GM18951 (cell line): Measurements from ENCODE around the gene CEP112.

ENCODE experiments used
- POLR2A ChIP-seq: IDR thresholded peaks from 4 replicates; pipeline ENCODE4 v1.6.1; 2011; ENCODE audit warnings: mild to moderate bottlenecking; ENCODE audit not compliant: insufficient read length, insufficient read depth; ENCODE audit errors: extremely low read depth
- in situ Hi-C: fragments of 300-500 bp; cut with MboI; formaldehyde crosslinking; loops from one replicate; pipeline ENCODE4 v1.12.0; 2022; ENCODE audit warnings: low sequenced_read_pairs, mixed read lengths, inconsistent platforms; ENCODE audit not compliant: unreplicated experiment

Gene CEP112

DNA sequence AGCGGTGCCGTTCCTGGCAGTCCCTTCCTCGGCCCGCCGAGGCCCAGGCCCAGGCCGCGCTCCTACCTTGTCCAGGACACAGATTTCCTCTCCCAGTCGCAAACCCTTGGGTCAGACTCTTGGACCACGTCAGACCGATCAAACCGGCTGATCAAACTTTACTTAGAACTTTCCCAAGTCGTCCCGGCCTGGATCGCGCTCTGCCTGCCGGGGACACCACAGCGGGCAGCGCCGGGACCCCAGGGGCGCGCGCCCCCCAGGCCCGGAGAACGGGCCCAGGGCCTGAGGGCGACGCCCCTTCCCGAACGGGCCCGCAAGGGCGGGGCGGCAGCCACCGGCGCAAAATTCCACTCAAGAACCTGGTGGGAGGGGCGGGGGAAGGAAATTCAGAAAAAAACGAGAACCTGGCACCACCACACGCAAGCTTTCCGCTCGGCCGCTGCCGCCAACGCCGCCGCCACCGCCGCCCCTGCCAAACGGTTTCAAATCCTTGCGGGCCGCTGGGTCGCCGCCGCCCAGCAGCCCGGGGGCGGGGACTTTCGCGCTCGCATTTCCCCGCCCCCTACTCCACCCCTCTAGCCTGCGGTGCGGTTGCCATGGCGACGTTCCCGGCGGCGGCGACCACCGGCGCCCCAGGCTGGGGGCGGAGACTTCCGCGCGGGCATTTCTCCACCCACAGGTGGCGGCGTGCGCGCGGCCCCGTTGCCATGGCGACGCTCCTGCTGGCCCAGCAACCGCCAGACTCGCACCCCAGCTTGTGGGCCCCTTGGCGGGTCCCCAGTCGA lies at the start of gene CEP112:
Gene CEP112 (minus strand): TSS at position 541 of the 785 bp plus-strand sequence.
- in situ Hi-C loops = no loop called here
- no peak for TF ChIP-seq POLR2A

DNA sequence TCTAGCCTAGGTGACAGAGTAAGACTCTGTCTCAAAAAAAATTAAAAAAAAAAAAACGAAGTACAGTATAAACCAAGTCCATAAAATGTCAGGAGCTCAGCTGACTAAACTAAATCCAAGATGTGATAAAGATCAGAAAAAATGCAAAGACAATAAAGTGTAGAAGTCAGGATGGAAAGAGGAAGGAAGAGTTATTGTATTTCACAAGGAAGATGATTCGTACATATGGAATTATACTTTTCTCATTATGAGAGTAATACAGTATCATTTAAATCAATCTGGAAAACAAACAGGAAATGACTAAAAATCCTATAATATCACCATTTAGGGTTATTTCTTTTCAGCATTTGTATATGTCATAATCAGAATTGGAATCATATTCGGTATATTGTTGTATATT lies 48.7 kb upstream of the CEP112 start:
- in situ Hi-C loops = loop anchor here (25.0 kb wide), 1 partner anchor 672 kb away; no protein-coding TSS in a partner anchor

DNA sequence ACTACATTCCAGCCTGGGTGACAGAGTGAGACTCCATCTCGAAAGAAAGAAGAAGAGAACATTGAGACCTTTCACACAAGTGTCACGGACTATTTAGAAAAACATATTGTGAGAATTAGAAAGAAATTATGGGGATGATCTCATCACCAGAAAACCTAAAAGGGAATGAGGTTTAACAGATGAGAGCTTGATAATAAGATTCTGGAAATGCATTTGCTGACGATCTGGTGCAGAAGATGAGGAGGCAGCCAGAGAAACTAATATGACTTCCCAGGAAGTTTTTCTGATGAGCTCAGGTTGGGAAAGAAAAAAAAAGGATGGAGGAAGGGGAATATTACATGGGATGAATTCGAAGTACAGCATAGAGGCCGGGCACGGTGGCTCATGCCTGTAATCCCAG lies 48.1 kb upstream of the CEP112 start:
- no peak for TF ChIP-seq POLR2A
- in situ Hi-C loops = loop anchor here (25.0 kb wide), 1 partner anchor 672 kb away; no protein-coding TSS in a partner anchor

More for the DNA sequence above, 48.7 kb upstream of the CEP112 start:
- TF ChIP-seq POLR2A = no peak

DNA sequence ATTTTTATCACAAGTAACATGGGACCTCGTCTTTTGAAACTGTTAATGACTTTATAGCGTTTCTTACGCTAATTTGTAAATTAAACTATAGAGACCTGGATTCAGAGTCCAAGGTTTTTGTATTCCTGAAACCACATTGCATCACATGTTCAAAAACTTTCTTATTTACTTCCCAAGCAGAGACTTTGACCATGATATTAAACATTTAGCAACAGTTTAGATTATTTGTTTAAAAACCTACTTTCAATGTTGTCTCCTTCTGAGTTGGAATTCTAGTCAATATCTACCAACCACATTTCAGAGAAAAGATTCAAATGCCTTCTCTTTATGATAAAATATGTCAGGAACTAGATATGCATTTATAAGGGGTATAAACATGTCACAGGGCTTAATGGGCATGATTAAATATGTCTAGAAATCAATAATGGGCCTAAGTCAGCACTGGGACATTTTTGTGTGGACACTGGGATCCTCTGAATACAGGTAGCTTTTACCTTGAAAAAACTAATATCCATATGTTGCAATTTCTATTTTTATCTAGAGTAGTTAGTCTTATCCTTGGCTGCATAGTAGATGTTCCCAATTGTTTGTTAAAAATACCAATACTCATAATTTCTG lies 43.6 kb upstream of the CEP112 start:
- in situ Hi-C loops = loop anchor here (25.0 kb wide), 1 partner anchor 677 kb away; no protein-coding TSS in a partner anchor
- no peak for TF ChIP-seq POLR2A

DNA sequence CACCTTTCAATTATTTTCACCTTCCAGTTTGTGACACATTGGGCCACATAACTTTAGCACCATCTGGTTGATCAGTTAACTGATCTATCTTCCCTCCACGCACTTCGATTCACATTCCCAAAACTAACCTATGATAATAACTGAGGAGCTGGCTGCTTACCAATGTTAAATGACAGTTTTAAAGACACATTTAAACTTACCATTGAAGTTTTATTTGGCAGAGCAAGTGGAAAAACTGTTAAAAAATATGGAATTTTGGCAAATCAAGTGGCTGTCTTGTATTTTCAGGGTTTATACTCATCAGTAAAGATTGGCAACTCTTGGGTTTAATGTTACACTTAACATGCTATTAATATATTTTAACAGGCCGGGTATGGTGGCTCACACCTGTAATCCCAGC lies 42.7 kb upstream of the CEP112 start:
- TF ChIP-seq POLR2A = no peak
- in situ Hi-C loops = loop anchor here (25.0 kb wide), 1 partner anchor 678 kb away; no protein-coding TSS in a partner anchor

DNA sequence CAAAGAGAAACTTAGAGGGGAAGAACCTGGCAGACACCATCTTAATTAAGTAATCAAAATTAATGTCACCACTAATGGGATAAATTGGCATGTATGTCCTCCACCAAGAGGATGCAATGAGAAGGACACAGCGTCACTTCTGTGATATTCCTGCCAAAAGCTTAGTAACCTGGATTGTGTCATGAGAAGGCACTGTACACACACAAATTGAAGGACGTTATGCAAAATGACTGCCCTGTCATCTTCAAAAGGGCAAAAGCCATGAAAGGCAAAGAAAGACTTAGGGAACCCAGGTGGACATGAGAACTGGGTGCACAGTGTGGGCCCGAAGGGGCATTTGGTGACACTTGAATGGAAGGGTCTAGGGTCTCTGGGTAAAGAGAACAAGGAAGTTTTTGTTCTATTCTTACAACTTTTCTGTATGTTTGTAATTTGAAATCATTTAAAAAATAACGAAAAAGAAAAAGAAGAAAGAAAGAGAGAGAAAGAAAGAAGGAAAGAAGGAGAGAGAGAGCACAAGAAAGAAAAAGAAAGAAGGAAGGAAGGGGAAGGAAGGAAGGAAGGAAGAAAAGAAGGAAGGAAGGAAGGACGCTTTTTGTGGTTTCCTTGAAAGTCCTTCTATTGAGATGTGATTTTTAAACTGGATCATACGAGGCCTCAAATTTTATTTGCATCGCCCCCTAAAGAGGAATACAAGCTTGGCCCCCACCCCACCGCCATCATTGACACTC lies 41.3 kb upstream of the CEP112 start:
- in situ Hi-C loops = loop anchor here (25.0 kb wide), 1 partner anchor 679 kb away; no protein-coding TSS in a partner anchor
- no peak for TF ChIP-seq POLR2A

DNA sequence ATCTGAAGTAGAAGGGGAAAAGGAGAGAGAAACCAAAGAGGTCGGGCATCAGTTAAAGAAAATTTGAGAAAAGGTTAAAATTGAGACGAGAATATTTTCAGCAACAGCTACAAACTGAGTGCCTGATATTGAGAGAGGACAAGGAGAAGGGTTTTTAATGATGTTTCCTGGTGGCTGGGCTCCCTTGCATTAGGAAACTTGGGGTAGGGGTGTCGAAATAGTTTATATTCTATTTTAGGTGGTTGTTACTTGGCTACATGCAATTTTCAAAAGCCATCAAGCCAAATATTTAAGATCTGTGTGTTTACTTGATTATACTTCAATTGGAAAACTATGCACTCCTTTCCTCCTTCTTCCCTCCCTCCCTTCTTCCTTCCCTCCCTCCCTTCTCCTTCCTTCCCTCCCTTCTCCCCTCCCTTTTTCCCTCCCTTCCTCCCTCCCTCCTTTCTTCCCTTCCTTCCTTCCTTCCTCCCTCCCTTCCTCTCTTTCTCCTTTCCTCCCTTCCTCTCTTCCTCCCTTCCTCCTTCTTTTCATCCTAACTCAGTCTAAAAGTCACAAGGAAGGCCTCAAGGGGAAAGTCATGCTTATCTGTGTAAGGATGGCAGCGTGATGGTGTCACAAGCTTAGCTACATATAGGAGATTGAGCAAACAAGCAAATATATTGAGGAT lies 39.1 kb upstream of the CEP112 start:
- no peak for TF ChIP-seq POLR2A
- in situ Hi-C loops = loop anchor here (25.0 kb wide), 1 partner anchor 681 kb away; no protein-coding TSS in a partner anchor

DNA sequence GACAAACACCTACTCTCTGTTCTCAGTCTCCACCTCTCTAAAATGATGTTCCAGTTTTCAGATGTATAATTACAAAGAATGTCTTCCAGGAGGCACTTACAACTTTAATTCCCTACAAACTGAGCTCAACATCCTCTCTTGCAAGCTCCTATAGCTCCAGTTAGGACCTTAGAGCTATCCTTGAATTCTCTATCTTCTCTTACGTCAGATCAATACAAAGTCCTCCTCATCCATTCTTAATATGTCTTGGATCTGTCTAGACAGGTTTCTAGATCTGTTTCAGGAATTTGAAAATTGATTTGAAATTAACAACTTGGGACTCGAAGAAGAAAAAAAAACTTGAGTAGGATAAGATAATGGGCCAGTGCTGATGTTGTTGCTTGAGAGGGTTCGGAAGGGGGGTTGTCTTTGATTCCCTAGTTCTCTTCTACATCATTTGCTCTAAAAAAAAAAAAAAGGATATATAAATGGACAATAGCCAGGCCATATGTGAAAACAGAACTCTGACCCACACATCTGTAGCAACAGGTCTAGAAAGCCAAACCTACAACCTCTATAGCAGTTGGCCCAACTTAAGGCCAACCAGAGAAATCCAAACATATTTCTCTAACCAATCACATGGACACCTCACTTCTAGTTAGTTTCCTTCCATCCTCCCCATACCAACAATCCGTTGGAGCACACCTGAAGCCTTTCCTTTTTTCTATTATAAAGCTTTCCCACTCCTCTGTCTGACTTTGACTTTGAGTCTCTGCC lies 38.0 kb upstream of the CEP112 start:
- in situ Hi-C loops = loop anchor here (25.0 kb wide), 1 partner anchor 682 kb away; no protein-coding TSS in a partner anchor
- TF ChIP-seq POLR2A = no peak

DNA sequence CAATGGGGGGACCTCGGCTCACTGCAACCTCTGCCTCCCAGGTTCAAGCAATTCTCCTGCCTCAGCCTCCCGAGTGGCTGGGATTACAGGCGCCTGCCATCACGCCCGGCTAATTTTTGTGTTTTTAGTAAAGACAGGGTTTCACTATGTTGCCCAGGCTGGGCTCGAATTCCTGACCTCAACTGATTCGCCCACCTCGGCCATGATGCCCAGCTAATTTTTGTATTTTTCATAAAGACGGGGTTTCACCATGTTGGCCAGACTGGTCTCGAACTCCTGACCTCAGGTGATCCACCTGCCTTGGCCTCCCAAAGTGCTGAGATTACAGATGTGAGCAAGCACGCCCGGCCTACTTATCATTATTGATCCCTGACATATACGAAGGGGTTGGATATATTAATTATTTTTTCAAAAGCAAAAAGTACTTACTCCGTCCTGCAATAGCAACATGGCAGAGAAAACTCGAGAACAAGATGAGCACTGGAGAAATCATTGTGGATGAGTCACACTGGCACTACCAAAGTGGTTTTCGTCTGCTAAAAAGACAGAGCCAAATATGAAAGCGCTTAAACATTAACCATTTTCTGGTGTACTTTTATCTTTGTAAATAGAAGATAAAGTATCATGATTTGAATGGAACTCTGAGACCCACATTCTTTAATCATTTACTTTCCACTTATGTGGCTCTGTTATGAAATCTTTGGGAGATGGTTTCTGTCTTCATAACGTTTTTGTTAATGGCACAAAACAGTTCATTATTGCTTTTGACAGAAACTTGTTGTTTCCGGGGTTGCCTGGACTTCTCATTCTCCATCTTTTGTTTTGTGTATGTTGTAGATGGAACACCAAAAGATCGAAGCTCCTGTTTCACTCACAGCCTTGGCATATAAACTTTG lies 37.2 kb upstream of the CEP112 start, which contains the start of gene APOH:
Gene APOH (minus strand): TSS at position 529 of the 896 bp plus-strand sequence. CDS start 36 bp downstream, at position 493.
- in situ Hi-C loops = loop anchor here (25.0 kb wide), 1 partner anchor 683 kb away; no protein-coding TSS in a partner anchor
- TF ChIP-seq POLR2A = no peak

DNA sequence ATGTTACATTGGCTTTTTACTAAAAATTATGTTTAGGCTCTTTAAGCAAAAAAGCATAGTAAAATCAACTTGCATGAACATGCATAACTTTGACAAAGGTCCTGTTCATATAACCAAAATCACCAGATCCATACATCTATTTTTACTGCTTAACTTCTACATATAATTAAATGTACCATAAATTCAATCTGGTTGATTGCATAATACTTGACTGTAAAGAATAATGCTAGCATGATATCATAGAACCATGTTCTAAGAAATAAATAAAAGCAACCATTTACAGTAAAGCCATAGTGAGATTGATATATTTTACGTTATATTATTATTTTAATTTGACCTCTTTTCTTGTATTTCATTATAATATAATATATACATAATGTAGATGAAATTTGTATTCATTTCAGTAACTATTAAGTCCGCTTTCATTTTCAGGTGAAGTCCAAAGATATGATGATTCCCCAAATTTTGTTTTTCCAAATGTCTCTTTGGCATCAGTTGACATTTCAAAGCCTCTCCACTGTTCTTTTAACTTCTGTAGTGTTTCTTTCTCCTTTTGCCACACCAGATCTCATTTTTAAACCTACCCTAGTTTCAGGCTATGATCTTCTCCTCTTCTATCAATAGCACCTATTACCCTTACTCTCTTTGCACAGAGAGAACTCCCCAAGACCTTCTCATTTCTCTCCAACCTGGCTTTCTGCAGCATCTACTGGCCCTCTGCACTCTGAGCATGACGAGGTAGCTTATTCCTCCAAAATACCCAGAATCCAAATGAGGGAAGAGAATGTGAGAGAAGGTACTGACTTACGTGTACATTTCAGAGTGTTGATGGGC lies 35.5 kb upstream of the CEP112 start:
- in situ Hi-C loops = loop anchor here (25.0 kb wide), 1 partner anchor 685 kb away; no protein-coding TSS in a partner anchor
- no peak for TF ChIP-seq POLR2A
